ENCODE measurements around the gene TBX1. TPM values are rescaled to one million over a fixed set of nuclear protein-coding genes. Genes with fewer than 3 reads are reported as not detected.
A peak's percentile ranks its signal among the peaks of the same experiment; 100 is the strongest.

The TBX1 gene
- total RNA-seq, 1 experiment from 2014 or later: 12.8 TPM

DNA sequence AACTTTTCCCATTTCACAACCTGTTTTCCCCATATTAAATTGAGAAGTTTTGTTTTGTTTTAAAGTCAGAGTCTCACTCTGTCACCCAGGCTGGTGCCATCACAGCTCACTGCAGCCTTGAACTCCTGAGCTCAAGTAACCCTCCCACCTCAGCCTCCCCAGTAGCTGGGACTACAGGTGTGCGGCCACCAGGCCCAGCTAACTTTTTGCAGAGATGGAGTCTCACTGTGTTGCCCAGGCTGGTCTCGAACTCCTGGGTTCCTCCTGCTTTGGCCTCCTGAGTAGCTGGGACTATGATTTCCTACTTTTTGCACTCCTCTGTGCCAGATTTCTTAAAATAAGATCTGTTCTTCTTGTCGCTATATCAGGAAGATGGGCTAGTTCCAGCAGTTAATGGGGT, 49.2 kb downstream of the TBX1 start (continued):
- TF ChIP-seq ARID4B (CRISPR knock-in tag; IDR thresholded peaks at IDR 0.05; ENCODE audit: borderline replicate concordance): no peak
- no peak for TF ChIP-seq ETV6 (CRISPR knock-in tag; IDR thresholded peaks at IDR 0.05)

- Mint-ChIP-seq H3K9me3 (no peaks in the 10 kb centered on the region), H3K27ac (0 out of 2 replicates have a peak overlapping the region, but pooled peaks have one; percentile 15), H3K4me3 (no peak overlapping the region), H3K4me1 (no peaks in the 10 kb centered on the region), H3K36me3 (no peaks in the 10 kb centered on the region), H3K27me3 (ENCODE audit: low read depth) (no peaks in the 10 kb centered on the region)
- ATAC-seq (peak; percentile 36), DNase-seq (ENCODE audit: low spot score) (peak; percentile 9)
- TF ChIP-seq ARID4B (CRISPR knock-in tag; IDR thresholded peaks at IDR 0.05; ENCODE audit: borderline replicate concordance) (no peak), ZNF138 (CRISPR knock-in tag; conservative IDR thresholded peaks at IDR 0.05) (no peak), NFYB (CRISPR knock-in tag; conservative IDR thresholded peaks at IDR 0.05; ENCODE audit: low read depth) (no peak), AR (CRISPR knock-in tag; IDR thresholded peaks at IDR 0.05) (no peak), ATF3 (CRISPR knock-in tag; conservative IDR thresholded peaks at IDR 0.05) (no peak), FOXK1 (CRISPR knock-in tag; IDR thresholded peaks at IDR 0.05) (no peak), ZNF423 (CRISPR knock-in tag; IDR thresholded peaks at IDR 0.05) (no peak)
- TF ChIP-seq, protein P1, sequence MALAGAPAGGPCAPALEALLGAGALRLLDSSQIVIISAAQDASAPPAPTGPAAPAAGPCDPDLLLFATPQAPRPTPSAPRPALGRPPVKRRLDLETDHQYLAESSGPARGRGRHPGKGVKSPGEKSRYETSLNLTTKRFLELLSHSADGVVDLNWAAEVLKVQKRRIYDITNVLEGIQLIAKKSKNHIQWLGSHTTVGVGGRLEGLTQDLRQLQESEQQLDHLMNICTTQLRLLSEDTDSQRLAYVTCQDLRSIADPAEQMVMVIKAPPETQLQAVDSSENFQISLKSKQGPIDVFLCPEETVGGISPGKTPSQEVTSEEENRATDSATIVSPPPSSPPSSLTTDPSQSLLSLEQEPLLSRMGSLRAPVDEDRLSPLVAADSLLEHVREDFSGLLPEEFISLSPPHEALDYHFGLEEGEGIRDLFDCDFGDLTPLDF (CRISPR knock-in tag; IDR thresholded peaks at IDR 0.05): no peak
- POLR2A ChIA-PET: interaction anchor here (0.6 kb wide), 1 partner anchor 45 kb away, joined by 3 read pairs; no protein-coding TSS in a partner anchor
- CTCF ChIA-PET: interaction anchor here (0.6 to 2.4 kb wide), 6 partner anchors 10 to 146 kb away, joined by 3 to 11 read pairs (median 3); no protein-coding TSS in a partner anchor
These were observed 50.0 kb downstream of the TBX1 start for GRCh38 chr22:19810381-19811201.

All from WTC11 (cell line).